Measurements from ENCODE around the gene RIMOC1. TPM values are rescaled to one million over a fixed set of nuclear protein-coding genes. Genes with fewer than 3 reads are reported as not detected.

RIMOC1 gene, protein sequence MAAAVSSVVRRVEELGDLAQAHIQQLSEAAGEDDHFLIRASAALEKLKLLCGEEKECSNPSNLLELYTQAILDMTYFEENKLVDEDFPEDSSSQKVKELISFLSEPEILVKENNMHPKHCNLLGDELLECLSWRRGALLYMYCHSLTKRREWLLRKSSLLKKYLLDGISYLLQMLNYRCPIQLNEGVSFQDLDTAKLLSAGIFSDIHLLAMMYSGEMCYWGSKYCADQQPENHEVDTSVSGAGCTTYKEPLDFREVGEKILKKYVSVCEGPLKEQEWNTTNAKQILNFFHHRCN
- total RNA-seq: 13.0 and 23.1 TPM in 2 replicates

DNA sequence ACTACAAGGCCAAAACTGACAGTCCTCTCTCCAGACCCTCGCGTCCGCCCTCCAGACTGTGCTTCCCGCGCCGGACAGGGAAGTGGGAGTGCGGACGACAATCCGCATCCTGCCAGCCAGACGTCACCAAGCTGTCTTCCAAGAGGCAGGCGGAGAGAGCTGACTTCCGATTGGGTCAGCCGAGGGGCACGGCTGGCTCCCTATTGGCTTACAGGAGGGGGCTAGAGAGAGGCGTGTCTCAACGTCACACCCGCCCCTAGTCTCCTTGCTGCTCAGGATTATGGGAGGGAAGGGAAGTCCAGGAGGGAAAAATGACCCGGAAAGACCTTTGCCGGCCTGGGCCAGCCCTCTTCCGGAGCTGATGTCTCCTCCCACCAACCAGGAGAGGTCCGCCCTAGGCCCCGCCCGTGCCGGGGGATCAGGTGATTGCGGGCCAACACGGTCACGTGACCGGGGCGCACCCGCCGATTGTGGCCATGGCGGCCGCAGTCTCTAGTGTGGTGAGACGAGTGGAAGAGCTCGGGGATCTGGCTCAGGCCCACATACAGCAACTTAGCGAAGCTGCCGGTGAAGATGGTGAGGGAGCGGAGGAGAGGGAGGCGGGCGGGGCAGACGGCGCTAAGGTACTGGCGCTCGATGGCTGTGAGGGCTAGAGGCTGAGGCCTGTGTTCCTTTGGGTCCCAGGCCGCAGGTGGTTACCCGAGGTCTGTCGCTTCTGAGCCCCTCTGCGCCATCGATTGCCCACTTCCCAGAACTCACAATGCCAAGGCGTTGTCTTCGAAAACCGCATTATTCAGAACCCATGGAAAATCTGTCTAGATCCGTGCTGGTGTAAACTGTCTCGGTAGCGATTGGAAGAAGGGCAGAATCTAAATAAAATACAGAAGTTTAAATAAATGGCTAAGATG, at the start of gene RIMOC1:
RIMOC1 (plus strand) TSS at position 453 of the 908 bp plus-strand sequence; CDS start at position 477, 24 bp downstream.

DNA sequence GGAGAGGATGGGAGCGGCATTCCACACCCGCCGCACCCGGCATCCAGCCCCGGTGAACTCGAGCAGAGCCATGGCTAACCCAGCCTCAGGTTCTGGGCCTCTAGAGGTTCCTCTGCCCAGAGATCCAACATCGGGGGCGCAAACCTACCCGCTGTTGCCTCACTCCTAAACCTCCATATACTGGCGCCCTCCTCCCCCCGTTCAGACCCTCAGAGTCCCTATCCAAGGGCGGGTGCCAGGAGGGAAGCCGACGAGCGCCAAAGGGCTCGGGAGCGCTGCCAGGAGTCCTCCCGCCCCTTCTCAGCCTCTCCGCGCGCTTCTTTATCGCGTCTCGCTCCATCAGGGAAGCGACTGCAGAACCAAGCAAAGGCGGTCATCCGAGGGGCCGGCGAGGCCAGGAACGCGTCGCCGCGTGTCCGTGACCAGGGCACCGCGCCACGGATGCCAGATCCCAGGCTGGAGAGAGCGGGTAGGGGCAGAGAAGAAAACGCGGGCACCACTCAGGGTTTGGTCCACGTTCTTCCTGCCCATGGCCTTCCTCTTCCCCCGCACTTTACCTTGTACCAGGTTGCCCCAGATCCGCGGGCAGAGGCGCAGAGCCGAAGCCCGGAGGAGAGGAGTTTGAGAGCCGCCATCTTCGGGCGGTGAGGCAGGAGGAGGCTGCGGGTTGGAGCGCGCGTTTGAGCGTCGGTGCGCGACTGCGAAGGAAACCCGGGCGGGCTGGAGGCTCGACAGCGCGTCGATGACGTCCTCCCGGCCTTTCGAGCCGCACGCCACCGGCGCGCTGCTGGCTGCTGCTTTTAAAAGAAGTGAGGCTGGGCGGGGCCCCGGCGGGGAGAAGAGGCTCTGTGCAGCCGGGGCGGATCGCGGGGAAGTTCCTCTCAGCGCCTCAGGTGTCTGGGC, 34.2 kb upstream of the RIMOC1 start, which contains the start of gene OXCT1:
OXCT1 (minus strand) TSS at position 702 of the 903 bp plus-strand sequence; CDS start at position 635, 67 bp downstream.

DNA sequence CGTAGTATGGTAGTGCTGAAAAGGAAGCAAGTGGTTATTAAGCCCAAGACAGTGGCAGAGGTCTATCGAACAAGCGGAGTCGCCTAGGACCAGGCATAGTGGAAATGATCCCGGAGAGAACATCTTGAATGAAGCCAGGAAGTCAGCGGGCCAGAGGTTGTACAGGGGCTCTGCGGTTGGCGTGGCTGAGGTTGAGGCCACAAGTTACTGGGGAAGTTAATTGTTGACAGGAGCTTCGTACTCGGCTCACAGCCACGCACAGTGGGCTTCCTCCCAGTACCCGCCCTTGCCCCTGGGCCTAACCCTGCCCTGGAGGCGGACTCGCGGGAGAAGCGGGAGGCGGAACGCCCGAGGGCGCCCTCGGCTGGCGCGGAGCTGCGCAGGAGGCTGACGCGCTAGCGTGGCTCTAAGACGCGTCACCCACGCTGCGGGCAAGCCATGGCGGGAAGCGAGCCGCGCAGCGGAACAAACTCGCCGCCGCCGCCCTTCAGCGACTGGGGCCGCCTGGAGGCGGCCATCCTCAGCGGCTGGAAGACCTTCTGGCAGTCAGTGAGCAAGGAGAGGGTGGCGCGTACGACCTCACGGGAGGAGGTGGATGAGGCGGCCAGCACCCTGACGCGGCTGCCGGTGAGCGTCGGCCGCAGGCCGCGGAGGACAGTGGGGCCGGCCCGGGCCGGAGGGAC, 20.9 kb downstream of the RIMOC1 start, which contains the start of gene FBXO4:
FBXO4 (plus strand) TSS at position 410 of the 683 bp plus-strand sequence; CDS start at position 439, 29 bp downstream.

Other genes starting within 250 kb of the RIMOC1 start
- gene OXCT1, start 33.9 kb upstream of the RIMOC1 start, total RNA-seq: 7.9 and 10.1 TPM in 2 replicates
- gene FBXO4, start 20.9 kb downstream of the RIMOC1 start, total RNA-seq: 9.2 and 14.5 TPM in 2 replicates

All from placental epithelial cell (primary cell).